K562 treated with DMSO at 1 percent for 24 hours (cell line): Measurements from ENCODE around the gene TTC4. TPM values are rescaled to one million over a fixed set of nuclear protein-coding genes. Genes with fewer than 3 reads are reported as not detected.

Experiments
- total RNA-seq: library from RNA; unstranded; fragments of 300-600 nt; gene quantifications from 2 replicates; pipeline ENCODE4 v1.2.3, GENCODE V29; 2022; ENCODE audit warnings: low read depth; ENCODE audit not compliant: insufficient read depth

TTC4 gene
- 15.7 and 16.6 TPM in 2 replicates for total RNA-seq

DNA sequence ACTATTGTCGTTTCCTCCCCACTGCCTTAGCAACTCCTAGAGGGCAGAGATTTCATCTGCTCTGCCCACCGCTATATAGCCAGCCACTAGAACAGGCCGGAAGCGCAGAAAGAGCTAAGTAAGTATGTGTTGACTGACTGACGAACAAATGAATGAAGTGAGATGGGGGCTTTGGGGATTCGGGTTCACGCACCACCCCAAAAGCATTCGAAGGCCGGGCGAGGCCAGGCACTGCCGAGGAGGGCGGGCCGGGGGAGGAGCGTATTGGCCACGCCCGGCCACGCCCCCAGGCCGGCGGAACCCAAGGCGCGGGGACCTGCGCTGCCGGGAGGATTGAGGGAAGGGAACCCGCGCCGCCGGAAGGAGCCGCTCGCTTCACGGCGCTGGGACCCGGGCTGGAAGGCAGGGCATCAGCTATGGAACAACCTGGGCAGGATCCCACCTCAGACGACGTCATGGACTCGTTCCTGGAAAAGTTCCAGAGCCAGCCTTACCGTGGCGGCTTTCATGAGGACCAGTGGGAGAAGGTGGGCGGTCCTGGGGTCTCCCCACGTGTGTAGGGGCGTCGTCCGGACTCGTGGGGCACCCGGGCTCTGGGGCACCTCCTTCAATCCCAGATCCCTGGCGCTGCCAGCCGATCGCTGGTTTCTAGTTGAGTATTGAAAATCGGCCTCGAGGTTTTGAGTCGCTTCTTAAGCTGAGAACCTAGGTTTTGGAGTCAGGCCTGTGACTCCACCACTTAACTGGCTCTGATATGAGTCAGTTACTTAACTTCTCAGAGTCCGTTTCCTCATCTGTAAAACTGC, at the start of gene TTC4:
TTC4 (plus strand) TSS at position 369 of the 806 bp plus-strand sequence; CDS start at position 417, 48 bp downstream.

GRCh38 chr1:54764133-54764921, 48.7 kb downstream of the TTC4 start, which contains the start of gene PARS2:
TSS of gene PARS2 (minus strand) at chr1:54764523. CDS start at chr1:54759161, 5,362 bp downstream.

Other genes starting within 250 kb of the TTC4 start
- 1.2 and 2.2 TPM in 2 replicates for gene ACOT11, start 167.6 kb upstream of the TTC4 start, total RNA-seq
- gene FAM151A, start 92.3 kb upstream of the TTC4 start, total RNA-seq = not detected in 2 replicates
- gene MROH7, start 74.1 kb upstream of the TTC4 start, total RNA-seq = not detected in 2 replicates
- gene PARS2, start 48.7 kb downstream of the TTC4 start, total RNA-seq = 9.4 and 10.4 TPM in 2 replicates
- gene TTC22, start 85.5 kb downstream of the TTC4 start, total RNA-seq = 0.23 and 0.29 TPM in 2 replicates
- gene DHCR24, start 171.3 kb downstream of the TTC4 start, total RNA-seq = 121 and 122 TPM in 2 replicates